AG04449 (cell line): ENCODE measurements around the gene NPHS1.

Source experiments
- CTCF ChIA-PET: fragments of 350-600 bp; formaldehyde crosslinking; extraction: SDS; loops from one replicate; lab custom pipeline; 2021; ENCODE audit warnings: antibody characterized with exemption; lab: Yijun Ruan, JAX
- POLR2A ChIA-PET: fragments of 400-600, 350-600 bp; formaldehyde crosslinking; extraction: SDS; loops from one replicate; lab custom pipeline; 2020; ENCODE audit warnings: antibody characterized with exemption, inconsistent platforms; lab: Yijun Ruan, JAX
- DNase-seq: peaks from one replicate; pipeline ENCODE4 v3.0.0-alpha.2; 2010; ENCODE audit warnings: low read depth, low spot score
- H3K4me3 ChIP-seq: 2 replicates; pipeline ENCODE4 v1.5.1; 2011; ENCODE audit warnings: low read depth, mild to moderate bottlenecking, control low read depth, low read length
- TF ChIP-seq, protein P1 (sequence below): IDR thresholded peaks from one replicate; pipeline ENCODE4 v1.5.1; 2011; ENCODE audit warnings: mild to moderate bottlenecking, moderate library complexity, low read length, control low read depth, inconsistent platforms; ENCODE audit not compliant: insufficient read depth; ENCODE audit errors: missing control alignments

NPHS1 gene

DNA sequence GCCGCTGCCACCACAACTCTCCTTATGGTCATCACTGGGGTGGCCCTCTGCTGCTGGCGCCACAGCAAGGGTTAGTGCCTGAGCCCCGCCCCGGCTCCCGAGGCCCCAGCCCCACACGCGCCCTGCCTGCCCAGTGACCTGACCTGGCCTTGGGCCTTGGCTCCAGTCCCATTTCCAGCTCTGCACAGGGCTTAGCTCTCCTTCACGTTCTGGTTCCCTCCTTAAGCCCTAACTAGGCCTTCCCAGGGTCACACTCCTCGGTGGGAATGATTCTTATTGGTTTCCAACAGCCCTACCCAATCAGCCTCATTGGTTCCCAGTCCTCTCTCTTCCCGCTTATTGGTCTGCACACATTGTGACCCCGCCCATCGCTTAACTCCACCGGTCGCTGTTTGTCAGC lies 10.2 kb upstream of the NPHS1 start:
- POLR2A ChIA-PET, result no interaction called here
- CTCF ChIA-PET, result no interaction called here

DNA sequence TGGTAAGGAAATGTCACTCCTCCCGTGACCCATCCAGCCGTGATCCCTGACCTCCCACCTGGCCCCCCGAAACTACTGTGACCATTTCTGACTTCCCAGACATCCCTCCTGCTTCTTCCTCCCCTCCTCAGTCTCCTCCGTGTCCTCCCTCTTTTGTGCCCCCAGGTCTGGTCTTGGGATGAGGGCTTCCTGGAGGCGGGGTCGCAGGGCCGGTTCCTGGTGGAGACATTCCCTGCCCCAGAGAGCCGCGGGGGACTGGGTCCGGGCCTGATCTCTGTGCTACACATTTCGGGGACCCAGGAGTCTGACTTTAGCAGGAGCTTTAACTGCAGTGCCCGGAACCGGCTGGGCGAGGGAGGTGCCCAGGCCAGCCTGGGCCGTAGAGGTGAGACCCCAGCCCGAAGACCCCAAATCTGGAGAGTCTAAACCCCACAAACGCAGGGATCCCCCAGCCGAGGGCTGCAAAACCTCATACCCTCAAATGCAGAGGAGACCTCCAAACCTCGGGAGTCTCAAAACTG lies 9.4 kb upstream of the NPHS1 start:
- no peak for DNase-seq
- TF ChIP-seq, protein P1, sequence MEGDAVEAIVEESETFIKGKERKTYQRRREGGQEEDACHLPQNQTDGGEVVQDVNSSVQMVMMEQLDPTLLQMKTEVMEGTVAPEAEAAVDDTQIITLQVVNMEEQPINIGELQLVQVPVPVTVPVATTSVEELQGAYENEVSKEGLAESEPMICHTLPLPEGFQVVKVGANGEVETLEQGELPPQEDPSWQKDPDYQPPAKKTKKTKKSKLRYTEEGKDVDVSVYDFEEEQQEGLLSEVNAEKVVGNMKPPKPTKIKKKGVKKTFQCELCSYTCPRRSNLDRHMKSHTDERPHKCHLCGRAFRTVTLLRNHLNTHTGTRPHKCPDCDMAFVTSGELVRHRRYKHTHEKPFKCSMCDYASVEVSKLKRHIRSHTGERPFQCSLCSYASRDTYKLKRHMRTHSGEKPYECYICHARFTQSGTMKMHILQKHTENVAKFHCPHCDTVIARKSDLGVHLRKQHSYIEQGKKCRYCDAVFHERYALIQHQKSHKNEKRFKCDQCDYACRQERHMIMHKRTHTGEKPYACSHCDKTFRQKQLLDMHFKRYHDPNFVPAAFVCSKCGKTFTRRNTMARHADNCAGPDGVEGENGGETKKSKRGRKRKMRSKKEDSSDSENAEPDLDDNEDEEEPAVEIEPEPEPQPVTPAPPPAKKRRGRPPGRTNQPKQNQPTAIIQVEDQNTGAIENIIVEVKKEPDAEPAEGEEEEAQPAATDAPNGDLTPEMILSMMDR, result no peak
- ChIA-PET CTCF (no interaction called here), POLR2A (no interaction called here)
- no peak overlapping the region for H3K4me3 ChIP-seq

More for the DNA sequence above, 10.2 kb upstream of the NPHS1 start:
- H3K4me3 ChIP-seq, result no peak overlapping the region
- TF ChIP-seq, protein P1, result no peak
- no peak for DNase-seq

DNA sequence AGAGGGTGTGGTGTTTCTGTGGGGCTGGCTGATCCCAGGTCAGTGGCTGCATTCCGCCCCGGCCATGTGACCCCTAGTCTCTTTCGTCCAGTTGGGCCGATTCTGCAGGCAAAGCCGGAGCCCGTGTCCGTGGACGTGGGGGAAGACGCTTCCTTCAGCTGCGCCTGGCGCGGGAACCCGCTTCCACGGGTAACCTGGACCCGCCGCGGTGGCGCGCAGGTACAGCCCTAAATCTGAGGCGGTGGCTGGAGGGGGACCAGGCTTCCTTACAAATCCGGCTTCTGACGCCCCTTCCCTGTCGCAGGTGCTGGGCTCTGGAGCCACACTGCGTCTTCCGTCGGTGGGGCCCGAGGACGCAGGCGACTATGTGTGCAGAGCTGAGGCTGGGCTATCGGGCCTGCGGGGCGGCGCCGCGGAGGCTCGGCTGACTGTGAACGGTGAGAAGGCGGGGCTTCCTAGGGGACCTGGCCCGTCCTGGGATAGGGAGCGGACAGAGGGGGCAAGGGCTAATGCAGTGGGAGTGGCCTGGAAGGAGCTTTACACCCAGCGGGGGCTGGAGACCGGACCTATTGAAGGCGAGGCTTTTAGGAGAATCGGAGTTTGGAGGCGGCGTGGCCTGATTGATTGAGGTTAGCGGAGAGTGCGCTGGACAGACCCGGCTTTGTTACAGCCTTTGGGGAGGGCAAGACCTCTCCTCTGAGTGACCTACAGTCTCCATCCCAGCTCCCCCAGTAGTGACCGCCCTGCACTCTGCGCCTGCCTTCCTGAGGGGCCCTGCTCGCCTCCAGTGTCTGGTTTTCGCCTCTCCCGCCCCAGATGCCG lies 8.7 kb upstream of the NPHS1 start:
- ChIA-PET CTCF (interaction anchor here (0.5 kb wide), 1 partner anchor 70 kb away, joined by 3 read pairs; no protein-coding TSS in a partner anchor), POLR2A (no interaction called here)
- DNase-seq, result no peak
- TF ChIP-seq, protein P1, result no peak
- no peak overlapping the region for H3K4me3 ChIP-seq

DNA sequence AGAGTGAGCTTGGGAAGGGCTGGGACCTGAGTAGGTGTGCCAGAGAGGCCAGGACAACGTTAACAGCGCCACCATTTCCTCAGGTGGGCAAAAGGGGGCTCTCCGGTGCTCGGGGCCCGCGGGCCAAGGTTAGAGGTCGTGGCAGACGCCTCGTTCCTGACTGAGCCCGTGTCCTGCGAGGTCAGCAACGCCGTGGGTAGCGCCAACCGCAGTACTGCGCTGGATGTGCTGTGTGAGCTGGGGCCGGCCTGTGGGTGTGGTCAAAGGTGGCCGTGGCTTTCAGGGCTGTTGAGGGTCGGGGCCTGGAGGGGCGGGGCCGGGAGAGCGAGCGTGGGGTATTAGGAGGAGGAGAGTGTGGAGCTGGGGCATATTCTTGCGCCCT lies 8.1 kb upstream of the NPHS1 start:
- no peak for DNase-seq
- no peak overlapping the region for H3K4me3 ChIP-seq
- ChIA-PET CTCF (interaction anchor here (0.5 kb wide), 1 partner anchor 71 kb away, joined by 3 read pairs; no protein-coding TSS in a partner anchor), POLR2A (no interaction called here)
- TF ChIP-seq, protein P1, result no peak

DNA sequence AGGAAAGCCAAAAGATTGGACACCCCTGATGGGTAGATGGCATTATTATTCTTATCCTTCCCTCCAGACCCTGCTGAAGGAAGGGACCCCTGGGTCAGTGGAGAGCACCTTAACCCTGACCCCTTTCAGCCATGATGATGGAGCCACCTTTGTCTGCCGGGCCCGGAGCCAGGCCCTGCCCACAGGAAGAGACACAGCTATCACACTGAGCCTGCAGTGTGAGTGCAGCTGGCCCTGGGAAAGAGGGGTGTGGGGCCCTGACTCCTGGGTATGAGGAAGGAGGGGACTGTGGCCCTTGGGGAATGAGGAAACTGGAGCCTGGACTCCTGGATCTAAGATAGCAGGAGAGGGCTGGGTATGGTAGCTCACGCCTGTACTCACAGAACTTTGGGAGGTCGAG lies 7.1 kb upstream of the NPHS1 start:
- DNase-seq, result no peak
- POLR2A ChIA-PET, result no interaction called here
- H3K4me3 ChIP-seq, result no peak overlapping the region
- TF ChIP-seq, protein P1, result no peak
- CTCF ChIA-PET, result no interaction called here

DNA sequence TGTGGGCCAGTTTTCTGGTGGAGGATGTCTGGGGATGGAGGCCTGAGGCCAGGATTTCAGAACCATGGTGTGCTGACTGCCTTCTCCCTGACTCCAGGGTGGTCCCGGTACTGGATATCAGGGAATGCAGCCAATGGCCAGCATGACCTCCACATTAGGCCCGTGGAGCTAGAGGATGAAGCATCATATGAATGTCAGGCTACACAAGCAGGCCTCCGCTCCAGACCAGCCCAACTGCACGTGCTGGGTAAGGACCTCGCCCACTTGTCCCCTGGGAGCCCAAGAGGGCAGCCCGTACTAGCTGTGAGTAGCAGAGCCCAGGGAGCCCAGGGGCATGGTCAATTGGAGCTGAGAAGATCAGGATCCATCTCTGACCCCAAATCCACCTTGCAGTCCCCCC lies 6.0 kb upstream of the NPHS1 start:
- H3K4me3 ChIP-seq, result no peak overlapping the region
- no peak for DNase-seq
- TF ChIP-seq, protein P1, result no peak
- POLR2A ChIA-PET, result no interaction called here
- CTCF ChIA-PET, result no interaction called here
